ENCODE data around the gene DCST2.

Gene DCST2

DNA sequence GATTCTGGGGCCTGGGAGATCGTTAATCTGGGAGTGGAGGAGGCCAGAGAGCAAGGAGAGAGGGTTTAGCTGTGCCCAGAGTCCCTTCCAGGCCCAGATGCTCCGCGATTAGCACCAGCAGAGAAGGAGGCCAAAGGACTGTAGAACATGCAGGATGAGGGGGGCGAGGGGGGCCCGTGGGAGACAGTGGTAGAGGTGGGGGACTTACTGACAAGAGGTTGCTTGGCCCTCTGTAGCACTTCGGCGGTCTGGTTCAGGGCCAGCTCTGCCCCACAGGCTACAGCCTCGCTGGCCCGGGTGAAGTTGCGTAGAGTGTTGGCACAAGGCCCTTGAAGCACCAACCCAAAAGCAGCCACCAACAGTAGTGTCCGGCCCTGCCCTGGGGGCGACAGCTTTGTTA is 695 bp downstream of the DCST2 start:
- Histone ChIP-seq H3K4me3 (ENCODE audit: low read length, poor library complexity, severe bottlenecking) (no peak overlapping the region), H3K79me2 (ENCODE audit: insufficient read depth, low read length) (no peaks in the 10 kb centered on the region), H3F3A (ENCODE audit: low read depth) (no peaks in the 10 kb centered on the region), H3K4me1 (ENCODE audit: insufficient read depth, low read length, poor library complexity, severe bottlenecking) (no peaks in the 10 kb centered on the region), H3K27me3 (ENCODE audit: insufficient read depth, low read length, poor library complexity, severe bottlenecking) (no peaks in the 10 kb centered on the region), H3K4me2 (ENCODE audit: low read depth, low read length, poor library complexity, severe bottlenecking) (no peak overlapping the region), H4K20me1 (ENCODE audit: insufficient read depth, low read length, poor library complexity, severe bottlenecking) (no peaks in the 10 kb centered on the region), H2AFZ (ENCODE audit: low read length) (no peak overlapping the region), H3K9me2 (replicated peaks; ENCODE audit: low read depth, low read length) (no peaks in the 10 kb centered on the region), H3K36me3 (ENCODE audit: insufficient read depth, low read length) (no peaks in the 10 kb centered on the region), H3K9ac (ENCODE audit: low read depth, low read length, poor library complexity, severe bottlenecking) (no peak overlapping the region), H3K9me3 (ENCODE audit: insufficient read depth, low read depth, low read length) (no peaks in the 10 kb centered on the region)
- TF ChIP-seq, protein P1, sequence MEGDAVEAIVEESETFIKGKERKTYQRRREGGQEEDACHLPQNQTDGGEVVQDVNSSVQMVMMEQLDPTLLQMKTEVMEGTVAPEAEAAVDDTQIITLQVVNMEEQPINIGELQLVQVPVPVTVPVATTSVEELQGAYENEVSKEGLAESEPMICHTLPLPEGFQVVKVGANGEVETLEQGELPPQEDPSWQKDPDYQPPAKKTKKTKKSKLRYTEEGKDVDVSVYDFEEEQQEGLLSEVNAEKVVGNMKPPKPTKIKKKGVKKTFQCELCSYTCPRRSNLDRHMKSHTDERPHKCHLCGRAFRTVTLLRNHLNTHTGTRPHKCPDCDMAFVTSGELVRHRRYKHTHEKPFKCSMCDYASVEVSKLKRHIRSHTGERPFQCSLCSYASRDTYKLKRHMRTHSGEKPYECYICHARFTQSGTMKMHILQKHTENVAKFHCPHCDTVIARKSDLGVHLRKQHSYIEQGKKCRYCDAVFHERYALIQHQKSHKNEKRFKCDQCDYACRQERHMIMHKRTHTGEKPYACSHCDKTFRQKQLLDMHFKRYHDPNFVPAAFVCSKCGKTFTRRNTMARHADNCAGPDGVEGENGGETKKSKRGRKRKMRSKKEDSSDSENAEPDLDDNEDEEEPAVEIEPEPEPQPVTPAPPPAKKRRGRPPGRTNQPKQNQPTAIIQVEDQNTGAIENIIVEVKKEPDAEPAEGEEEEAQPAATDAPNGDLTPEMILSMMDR (conservative IDR thresholded peaks at IDR 0.05; ENCODE audit: low read length): no peak
- TF ChIP-seq EZH2phosphoT487 (IDR thresholded peaks at IDR 0.05; ENCODE audit: borderline replicate concordance): no peak

DNA sequence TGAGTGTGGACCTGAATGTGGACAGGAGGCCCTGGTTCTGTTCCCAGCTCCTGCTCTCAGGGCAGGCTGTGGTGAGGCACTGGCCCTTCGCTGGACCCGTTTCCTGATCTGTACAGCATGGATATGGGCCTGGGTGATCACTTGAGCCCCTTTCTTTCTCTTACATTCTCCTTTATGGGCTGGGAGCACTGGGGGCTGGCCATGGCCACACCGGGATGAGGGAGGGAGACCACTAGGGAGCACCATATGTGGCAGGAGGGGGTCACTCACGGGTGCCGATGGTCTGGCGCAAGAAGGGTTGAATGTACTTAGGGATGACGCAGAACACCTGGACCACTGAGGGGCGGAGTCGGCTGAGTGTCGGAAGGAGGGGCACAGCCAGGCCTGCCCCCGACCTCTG is 2.7 kb downstream of the DCST2 start:
- Histone ChIP-seq H3K4me2 (ENCODE audit: low read depth, low read length, poor library complexity, severe bottlenecking) (no peak overlapping the region), H3K27me3 (ENCODE audit: insufficient read depth, low read length, poor library complexity, severe bottlenecking) (no peaks in the 10 kb centered on the region), H4K20me1 (ENCODE audit: insufficient read depth, low read length, poor library complexity, severe bottlenecking) (no peaks in the 10 kb centered on the region), H3K4me1 (ENCODE audit: insufficient read depth, low read length, poor library complexity, severe bottlenecking) (no peaks in the 10 kb centered on the region), H3K36me3 (ENCODE audit: insufficient read depth, low read length) (no peaks in the 10 kb centered on the region), H3K9ac (ENCODE audit: low read depth, low read length, poor library complexity, severe bottlenecking) (no peak overlapping the region), H3F3A (ENCODE audit: low read depth) (no peaks in the 10 kb centered on the region), H3K9me2 (replicated peaks; ENCODE audit: low read depth, low read length) (no peaks in the 10 kb centered on the region), H3K9me3 (ENCODE audit: insufficient read depth, low read depth, low read length) (no peaks in the 10 kb centered on the region), H2AFZ (ENCODE audit: low read length) (no peak overlapping the region), H3K79me2 (ENCODE audit: insufficient read depth, low read length) (no peaks in the 10 kb centered on the region), H3K4me3 (ENCODE audit: low read length, poor library complexity, severe bottlenecking) (no peak overlapping the region)
- TF ChIP-seq, protein P1 (conservative IDR thresholded peaks at IDR 0.05; ENCODE audit: low read length): no peak
- no peak for TF ChIP-seq EZH2phosphoT487 (IDR thresholded peaks at IDR 0.05; ENCODE audit: borderline replicate concordance)

DNA sequence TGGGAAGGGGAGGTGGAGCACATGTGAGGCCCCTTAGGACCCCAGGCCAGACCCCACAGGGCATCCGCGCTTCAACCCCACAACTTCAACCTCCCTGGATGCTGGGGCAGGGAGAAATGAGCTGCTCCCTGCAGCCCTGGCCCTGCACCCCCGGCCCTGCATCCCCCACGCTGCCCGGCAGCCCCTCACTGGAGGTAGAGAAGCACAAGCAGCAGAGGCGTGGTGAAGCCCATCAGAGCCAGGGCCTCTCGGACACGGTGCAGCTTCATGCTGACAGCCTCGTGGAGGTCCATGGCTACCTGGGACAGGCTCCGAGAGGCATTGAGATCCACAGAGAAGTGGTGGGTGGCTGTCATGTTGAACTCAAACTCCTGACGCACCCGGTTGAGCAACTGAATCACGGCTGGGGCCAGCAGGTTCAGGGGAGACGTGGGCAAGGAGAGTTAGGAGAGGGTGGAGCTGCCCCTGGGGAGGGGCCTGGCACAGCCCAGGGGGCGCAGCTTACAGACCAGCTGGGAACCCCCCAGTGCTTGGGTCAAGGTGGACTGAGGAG is 3.3 kb downstream of the DCST2 start:
- Histone ChIP-seq H3K4me1 (ENCODE audit: insufficient read depth, low read length, poor library complexity, severe bottlenecking) (no peaks in the 10 kb centered on the region), H3K4me2 (ENCODE audit: low read depth, low read length, poor library complexity, severe bottlenecking) (no peak overlapping the region), H3K36me3 (ENCODE audit: insufficient read depth, low read length) (no peaks in the 10 kb centered on the region), H3K9me2 (replicated peaks; ENCODE audit: low read depth, low read length) (no peaks in the 10 kb centered on the region), H3K79me2 (ENCODE audit: insufficient read depth, low read length) (no peaks in the 10 kb centered on the region), H3K4me3 (ENCODE audit: low read length, poor library complexity, severe bottlenecking) (no peak overlapping the region), H4K20me1 (ENCODE audit: insufficient read depth, low read length, poor library complexity, severe bottlenecking) (no peaks in the 10 kb centered on the region), H3F3A (ENCODE audit: low read depth) (no peaks in the 10 kb centered on the region), H2AFZ (ENCODE audit: low read length) (no peak overlapping the region), H3K9me3 (ENCODE audit: insufficient read depth, low read depth, low read length) (no peaks in the 10 kb centered on the region), H3K27me3 (ENCODE audit: insufficient read depth, low read length, poor library complexity, severe bottlenecking) (no peaks in the 10 kb centered on the region), H3K9ac (ENCODE audit: low read depth, low read length, poor library complexity, severe bottlenecking) (no peak overlapping the region)
- TF ChIP-seq, protein P1 (conservative IDR thresholded peaks at IDR 0.05; ENCODE audit: low read length): no peak
